Measurements from ENCODE around the gene STIM2.

GRCh38 chr4:27001398-27002164, 140.9 kb downstream of the STIM2 start:
- TF ChIP-seq POLR2A (IDR thresholded peaks at IDR 0.05) (no peak), POLR2AphosphoS5 (IDR thresholded peaks at IDR 0.05) (no peak)
- TF ChIP-seq, protein P1, sequence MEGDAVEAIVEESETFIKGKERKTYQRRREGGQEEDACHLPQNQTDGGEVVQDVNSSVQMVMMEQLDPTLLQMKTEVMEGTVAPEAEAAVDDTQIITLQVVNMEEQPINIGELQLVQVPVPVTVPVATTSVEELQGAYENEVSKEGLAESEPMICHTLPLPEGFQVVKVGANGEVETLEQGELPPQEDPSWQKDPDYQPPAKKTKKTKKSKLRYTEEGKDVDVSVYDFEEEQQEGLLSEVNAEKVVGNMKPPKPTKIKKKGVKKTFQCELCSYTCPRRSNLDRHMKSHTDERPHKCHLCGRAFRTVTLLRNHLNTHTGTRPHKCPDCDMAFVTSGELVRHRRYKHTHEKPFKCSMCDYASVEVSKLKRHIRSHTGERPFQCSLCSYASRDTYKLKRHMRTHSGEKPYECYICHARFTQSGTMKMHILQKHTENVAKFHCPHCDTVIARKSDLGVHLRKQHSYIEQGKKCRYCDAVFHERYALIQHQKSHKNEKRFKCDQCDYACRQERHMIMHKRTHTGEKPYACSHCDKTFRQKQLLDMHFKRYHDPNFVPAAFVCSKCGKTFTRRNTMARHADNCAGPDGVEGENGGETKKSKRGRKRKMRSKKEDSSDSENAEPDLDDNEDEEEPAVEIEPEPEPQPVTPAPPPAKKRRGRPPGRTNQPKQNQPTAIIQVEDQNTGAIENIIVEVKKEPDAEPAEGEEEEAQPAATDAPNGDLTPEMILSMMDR (IDR thresholded peaks at IDR 0.05), result no peak

Measured in prostate gland (tissue), 2 donors.